ENCODE data around the gene TMEM82.

TMEM82 gene

DNA sequence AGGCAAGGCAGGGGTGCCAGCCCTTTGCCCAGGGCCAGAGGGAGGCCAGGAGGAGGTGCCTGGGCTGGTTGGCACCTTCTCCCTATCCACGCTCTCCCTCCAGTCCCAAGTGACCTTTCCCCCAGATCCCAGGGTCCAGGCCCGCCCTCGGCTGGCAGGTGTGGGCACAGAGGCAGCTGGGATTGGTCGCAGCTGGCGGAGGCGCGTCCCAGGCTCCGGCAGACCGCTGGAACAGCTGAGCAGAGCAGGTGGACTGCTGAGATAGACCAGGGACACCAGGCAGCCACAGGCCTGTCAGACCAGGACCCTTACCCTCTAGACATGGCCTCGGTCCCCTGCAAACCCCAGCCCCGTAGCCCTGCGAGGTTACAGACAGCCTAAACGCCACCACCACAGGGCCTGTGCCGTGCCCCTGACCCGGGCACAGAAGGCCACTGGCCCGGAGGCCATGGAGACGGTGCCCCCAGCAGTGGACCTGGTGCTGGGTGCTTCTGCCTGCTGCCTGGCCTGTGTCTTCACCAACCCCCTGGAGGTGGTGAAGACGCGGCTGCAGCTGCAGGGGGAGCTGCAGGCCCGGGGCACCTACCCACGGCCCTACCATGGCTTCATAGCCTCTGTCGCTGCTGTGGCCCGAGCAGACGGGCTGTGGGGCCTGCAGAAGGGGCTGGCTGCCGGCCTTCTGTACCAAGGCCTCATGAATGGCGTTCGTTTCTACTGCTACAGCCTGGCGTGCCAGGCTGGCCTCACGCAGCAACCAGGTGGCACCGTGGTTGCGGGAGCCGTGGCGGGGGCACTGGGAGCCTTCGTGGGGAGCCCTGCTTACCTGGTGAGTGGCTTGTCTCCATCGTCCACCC, 6.0 kb upstream of the TMEM82 start, which contains the start of gene SLC25A34:
SLC25A34 (plus strand) TSS at position 221 of the 854 bp plus-strand sequence; CDS start at position 449, 228 bp downstream.
- no peak for DNase-seq (ENCODE audit: low read depth)

GRCh38 chr1:15736892-15737261, 5.4 kb upstream of the TMEM82 start:
- no peak for DNase-seq (ENCODE audit: low read depth)

- no peak for DNase-seq (ENCODE audit: low read depth)
These were observed 4.7 kb upstream of the TMEM82 start for GRCh38 chr1:15737324-15738319.

DNA sequence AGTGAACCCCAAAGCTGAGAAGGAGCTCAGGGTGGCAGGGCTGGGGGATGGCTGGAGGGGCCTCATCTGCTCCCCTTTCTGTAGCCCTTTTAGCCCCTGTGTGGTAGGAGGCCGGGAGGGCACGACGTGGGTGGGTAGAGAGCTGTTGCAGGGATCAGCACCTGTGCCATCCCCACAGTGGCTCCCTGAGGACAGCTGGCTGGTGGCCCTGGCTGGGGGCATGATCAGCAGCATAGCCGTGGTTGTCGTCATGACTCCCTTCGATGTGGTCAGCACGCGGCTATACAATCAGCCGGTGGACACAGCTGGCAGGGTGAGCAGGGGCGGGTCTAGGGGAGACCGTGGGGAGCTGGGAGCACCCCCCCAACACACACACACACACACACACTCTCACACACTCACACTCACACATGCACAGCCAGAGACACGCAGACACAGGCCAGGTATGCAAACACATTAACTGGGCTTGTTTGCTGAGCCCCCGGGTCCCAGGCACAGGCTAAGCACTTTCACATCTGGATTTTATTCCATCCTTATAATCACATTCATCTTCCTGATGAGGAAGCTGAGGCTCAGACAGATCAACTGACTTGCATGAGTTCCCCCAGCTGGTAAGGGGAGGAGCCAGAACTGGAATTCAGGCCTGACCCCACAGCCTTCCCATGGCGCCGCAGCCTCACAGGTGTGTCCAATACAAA, 3.7 kb upstream of the TMEM82 start:
- DNase-seq (ENCODE audit: low read depth), result no peak

DNA sequence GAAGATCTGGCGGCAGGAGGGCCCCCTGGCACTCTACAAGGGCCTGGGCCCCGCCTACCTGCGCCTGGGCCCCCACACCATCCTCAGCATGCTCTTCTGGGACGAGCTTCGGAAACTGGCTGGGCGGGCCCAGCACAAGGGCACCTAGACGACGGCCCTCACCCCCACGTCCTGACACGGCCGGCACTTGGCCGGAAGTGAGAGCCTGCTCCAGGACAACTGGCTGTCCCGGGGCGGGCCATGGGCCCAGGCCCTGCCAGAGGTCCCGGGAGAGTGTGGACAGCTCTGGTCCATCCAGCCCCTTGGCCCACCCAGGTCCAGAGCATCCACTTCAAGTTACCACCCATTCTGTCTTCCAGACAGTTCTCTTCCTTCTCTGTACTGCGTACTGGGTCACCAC, 3.0 kb upstream of the TMEM82 start:
- DNase-seq (ENCODE audit: low read depth), result no peak

DNA sequence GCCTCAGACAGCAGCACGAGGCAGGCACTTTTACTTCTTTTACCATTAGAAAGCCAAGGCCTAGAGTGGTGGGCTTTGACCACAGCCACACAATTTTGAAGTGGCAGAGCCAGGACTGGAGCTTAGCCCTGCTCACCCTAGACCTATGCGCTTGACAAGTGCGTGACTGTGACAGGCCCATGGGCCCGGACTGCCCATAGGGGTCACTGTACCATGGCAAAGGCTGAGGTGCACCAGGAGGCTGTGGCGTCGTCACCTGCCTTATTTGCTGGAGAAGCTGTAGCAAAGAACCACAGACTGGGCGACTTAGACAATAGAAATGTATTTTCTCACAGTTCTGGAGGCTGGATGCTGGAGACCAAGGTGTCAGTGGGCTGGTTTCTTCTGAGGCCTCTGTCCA, 2.6 kb upstream of the TMEM82 start:
- DNase-seq (ENCODE audit: low read depth), result no peak

DNA sequence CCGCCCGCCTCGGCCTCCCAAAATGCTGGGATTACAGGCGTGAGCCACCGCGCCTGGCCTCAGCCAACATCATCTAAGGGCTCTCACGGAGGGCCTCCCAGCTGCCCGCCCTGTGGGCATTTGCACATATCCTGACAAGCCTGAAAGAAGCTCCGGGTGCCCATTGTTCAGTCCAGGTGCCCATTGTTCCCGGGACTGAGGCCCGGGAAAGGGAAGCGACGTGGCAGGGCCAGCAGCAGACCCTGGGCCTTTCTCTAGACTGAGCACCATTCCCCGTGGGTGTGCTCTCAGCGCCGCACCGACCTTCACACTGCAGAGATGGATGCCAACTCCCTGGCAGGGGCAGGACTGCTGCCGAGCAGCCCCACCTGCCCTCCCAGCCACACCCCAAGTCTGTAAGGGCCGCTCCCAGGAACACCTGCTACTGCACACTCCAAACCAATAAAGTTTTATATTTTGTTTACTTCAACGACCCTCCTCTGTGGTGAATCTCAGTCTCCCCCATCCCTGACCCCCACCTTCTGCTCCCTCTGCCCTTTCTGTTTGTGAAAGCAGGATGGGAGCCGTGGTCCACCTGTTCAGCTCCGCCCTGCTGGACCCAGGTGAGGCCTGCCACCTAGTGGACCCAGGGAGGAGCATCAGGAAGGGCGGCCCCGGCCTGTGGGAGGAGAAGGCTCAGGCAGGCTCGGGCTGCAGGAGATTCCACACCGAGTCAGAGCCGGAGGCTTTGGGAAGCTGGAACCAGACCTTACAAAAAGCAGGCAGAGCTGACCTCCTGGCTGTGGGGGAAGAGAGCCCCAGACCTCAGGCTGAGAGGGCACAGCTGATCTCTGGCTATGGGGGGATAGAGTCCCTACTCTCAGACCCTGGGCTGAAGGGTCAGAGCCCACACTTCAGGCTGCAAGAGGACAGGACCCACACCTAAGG, 1.1 kb upstream of the TMEM82 start:
- peak; percentile 47 for DNase-seq (ENCODE audit: low read depth)

DNA sequence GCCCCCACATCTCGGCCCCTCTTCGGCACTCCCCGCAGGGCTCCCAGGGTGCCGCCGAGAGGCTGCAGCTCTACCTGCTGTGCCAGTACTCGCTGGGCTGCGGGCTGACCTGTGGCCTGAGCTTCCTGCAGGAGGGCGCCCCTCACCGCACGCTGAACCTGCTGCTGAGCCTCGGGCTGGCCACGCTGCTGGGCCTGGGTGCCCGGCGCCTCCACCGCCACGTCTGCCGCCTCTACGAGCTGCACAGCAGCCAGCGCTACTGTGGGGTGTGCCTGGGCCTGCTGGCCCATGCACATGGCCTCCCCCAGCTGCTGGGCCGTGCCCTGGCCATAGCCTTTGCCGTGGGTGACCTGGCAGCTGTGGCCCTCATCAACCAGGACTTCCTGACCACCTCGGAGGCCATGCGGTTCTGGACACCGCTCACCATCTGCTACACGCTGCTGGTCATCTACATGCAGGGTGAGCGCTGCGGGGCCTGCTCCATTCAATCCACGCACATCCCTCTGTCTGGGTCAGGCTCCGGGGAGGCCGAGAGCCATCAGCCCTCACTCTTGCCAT, 1.9 kb downstream of the TMEM82 start:
- no peak for DNase-seq (ENCODE audit: low read depth)

- DNase-seq (ENCODE audit: low read depth), result no peak
These were observed 5.1 kb downstream of the TMEM82 start for GRCh38 chr1:15747378-15747777.

- DNase-seq (ENCODE audit: low read depth), result no peak
These were observed 6.0 kb downstream of the TMEM82 start for GRCh38 chr1:15748264-15748663.

DNA sequence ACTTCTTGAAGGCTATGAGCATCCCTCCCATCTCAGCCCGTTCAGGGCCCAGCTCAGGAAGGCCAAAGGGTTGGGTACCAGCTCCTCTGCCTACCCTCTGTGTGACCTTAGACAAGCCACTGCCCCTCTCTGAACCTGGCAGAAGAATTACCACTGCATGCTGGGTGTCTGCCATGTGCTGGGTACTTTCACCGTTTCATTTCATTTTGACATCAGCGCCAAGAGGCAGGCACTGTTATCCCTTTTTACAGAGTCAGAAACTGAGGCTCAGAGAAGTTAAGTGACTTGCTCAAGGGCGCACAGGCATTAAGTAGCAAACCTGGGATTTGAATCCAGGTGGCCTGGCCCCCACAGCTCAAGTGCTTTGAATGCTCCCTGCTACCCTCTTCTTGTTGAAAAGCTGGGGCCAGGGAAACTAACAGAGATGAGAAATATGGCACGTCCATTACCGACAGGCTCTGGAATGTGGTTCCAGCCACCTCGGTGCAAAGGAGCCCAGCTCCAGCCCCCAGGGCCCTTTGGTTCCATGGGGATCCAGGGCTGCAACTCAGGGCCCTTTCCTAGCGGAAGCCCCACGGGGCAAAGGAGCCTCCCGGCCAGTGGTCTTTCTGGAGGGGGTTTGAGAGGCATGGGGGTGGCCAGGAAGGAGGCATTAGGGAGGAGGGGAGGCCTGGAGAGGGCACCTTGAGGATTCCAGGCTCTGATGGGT, 6.5 kb downstream of the TMEM82 start:
- DNase-seq (ENCODE audit: low read depth), result no peak

DNA sequence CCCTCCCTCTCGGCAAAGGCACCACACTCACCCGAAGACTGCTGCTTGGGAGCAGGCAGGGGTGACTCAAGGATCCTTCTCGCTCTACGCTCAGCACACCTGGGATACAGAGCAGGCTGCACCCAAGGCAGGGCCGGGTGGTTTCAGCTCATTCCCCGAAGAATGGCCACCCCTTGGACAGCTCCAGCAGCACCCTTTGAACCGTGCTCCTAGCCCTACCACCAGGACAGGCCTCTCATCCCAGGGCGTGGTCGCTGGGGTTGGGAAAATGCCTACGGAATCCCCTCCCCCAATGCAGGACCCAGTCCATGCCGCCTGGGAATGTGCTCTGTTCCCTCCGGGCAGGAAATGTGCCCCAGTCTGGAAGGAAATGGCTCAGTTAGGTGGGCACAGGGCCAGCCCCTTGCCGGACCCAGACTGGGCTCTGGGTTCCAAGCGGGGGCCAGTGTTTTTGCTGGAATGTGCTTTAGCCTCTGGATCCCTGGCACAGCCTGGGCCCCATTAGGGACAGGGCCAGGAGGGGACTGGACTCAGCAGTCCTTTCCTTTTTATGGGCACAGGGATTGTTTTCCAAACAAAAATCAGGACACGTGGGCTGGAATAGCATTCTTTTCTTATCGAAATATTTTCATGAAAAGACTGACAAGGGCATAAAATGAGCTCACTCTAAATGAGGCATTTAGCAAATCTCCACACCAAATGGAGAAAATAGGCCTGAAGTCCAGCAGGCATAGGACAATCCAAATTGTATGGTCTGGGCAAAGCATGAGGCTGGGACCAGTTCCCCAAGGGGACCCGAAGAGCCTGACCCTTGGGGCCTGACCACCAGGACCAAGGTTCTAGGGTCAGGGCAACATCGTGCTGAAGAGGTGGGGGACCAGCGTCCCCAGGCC, 7.3 kb downstream of the TMEM82 start:
- DNase-seq (ENCODE audit: low read depth), result no peak

DNA sequence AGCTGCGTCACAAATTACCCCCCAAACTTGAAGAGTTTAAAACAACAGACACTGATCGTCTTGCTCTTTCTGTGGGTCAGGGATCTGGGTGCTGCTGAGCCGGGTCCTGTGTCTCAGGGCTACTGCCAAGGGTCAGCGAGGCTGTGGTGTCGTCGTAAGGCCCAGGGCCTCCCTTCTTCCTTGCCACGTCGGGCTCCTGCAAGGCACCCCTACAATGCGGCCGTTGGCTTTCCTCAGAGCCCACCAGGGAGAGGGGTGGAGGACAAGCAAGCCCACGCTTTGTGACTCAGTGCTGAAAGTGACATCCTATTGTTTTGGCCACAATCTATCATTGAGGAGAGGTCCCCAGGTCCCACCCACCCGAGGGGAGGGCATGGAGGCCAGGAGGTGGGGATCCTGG, 8.6 kb downstream of the TMEM82 start:
- no peak for DNase-seq (ENCODE audit: low read depth)

DNA sequence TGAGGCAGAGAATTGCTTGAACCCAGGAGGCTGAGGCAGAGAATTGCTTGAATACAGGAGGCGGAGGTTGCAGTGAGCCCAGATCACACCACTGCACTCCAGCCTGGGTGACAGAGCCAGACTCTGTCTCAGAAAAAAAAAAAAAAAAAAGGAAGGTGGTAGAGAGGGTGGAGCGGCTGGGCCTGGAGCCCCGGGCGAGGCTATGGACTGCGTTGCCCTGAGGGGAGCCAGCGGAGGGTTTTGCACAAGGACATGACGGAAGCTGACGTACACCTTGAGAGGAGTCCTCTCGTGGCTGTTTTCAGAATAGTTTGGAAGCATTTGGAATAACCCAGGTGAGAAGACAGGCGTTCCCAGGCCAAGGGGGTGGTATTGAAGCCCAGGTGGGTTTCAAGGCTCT, 9.4 kb downstream of the TMEM82 start:
- no peak for DNase-seq (ENCODE audit: low read depth)

GRCh38 chr1:15753776-15754175, 11.5 kb downstream of the TMEM82 start:
- DNase-seq (ENCODE audit: low read depth), result no peak

- no peak for DNase-seq (ENCODE audit: low read depth)
These were observed 12.8 kb downstream of the TMEM82 start for GRCh38 chr1:15755021-15755645.

DNA sequence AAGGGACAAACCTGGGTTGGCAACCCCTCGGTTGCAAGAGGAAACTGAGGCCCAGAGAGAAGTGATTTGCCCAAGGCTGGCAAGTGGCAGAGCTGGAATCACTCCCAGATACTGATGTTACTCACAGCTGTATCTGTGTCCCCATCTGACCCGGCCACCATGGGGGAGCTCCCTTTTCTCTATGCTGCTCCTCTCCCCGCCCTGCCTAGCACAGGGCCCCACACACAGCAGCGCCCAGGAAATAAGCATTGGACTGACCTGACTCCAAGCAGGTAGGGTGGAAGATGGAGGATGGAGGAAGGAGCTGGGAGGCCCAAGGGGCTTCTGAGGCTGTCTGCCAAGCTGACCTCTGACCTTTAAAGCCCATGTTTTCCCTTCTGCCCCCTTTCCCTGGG, 13.3 kb downstream of the TMEM82 start:
- no peak for DNase-seq (ENCODE audit: low read depth)

DNA sequence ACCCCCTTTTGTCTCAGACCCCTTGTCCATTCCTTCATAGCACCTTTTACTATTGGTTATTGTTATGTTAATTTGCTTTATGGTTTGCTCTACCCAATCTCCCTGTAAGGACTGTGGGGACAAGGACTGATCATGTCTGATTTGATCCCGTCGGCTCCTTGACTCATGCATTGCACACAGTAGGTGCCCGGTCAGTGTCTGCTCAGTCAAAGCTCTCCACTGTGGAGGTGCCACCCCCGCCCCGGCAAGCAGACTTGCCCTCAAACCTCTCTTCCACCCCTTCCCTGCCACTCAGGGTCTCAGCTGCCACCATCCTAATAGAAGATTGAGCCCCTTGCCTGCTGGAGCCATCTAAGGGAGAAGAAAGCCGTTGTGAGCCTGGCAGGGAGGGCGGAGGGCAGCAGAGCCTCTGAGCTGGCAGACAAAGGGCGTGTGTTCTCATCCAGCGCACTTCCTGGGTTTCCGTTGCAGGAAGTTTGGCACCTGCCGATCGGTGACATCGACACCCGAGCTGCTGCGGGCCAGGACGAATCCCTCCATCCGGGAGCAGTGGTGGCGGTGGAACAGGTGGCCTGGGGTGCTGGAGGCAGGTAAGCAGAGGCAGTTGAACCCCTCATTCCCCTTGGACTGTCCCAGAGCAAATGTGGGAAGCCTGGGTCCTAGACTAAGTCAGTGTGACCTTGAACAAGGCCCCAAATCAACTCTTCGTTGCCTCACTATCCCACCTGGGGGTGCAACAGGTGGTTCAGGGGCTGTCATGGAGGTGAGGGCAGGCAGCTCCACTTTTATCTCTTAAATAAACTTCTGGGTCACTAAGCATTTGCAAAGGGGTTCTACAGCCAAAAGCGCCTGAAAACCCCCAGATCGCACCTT, 14.1 kb downstream of the TMEM82 start:
- DNase-seq (ENCODE audit: low read depth), result no peak

Measured in activated T-helper 1 cell treated with Interleukin-2 at 50 U/mL for 16 hours (primary cell).